Measurements from ENCODE around the gene CD200.

- no peak for TF ChIP-seq POLR2A (IDR thresholded peaks at IDR 0.05; ENCODE audit: low read depth)
- TF ChIP-seq CTCF (IDR thresholded peaks at IDR 0.05) = no peak
- no peak for TF ChIP-seq POLR2AphosphoS5 (IDR thresholded peaks at IDR 0.05)
- TF ChIP-seq EP300 (IDR thresholded peaks at IDR 0.05) = no peak
Observed at GRCh38 chr3:112289011-112289410, 43.9 kb upstream of the CD200 start.

Data from esophagus muscularis mucosa (tissue), 4 donors.